ENCODE data around the gene CAMK2D. TPM values are rescaled to one million over a fixed set of nuclear protein-coding genes. Genes with fewer than 3 reads are reported as not detected.

Gene CAMK2D
- total and polyA plus RNA-seq, 12 donors, result 55.6 to 286 (median 221) TPM

- intact Hi-C loops (cut with DNase I), result no loop called here
These were observed 15.1 kb upstream of the CAMK2D start for GRCh38 chr4:113776679-113777078.

DNA sequence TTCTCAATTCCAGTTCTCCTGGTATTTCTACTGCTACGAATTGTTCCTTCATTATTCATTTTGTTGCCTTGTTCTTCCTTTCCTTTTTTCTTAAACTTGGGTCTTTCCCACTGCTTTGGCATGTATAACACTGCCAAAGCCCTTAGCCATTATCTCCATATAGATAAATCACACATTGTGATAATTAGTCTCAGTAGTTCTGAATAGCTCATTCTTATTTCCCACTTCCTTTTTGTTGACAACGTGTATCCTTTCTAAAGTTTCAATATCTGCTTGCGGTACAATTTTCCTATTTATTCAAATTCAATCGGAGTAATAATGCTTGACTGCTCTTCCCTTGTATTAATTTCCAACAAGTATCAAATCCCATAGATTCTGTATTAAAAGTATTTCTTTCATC, 14.5 kb upstream of the CAMK2D start:
- 67 to 72% methylated on average over 4 of the region's 4 CpGs for WGBS, 2 donors
- H3K27me3 ChIP-seq, result no peaks in the 10 kb centered on the region

More at GRCh38 chr4:113776679-113777078, 15.1 kb upstream of the CAMK2D start:
- Histone ChIP-seq H3K27ac (no peak overlapping the region), H3K4me1 (peaks cover 0 to 3% (median 0%) of the 10 kb centered on the region in 9 donors), H3K4me3 (no peak overlapping the region), H3K36me3 (no peaks in the 10 kb centered on the region), H3K27me3 (no peaks in the 10 kb centered on the region), H3K9me3 (no peaks in the 10 kb centered on the region)
- ATAC-seq (no peak), DNase-seq (no peak)
- TF ChIP-seq CTCF (IDR thresholded peaks at IDR 0.05), result no peak
- 91 to 93% methylated on average over 11 of the region's 11 CpGs for WGBS, 2 donors

GRCh38 chr4:113773756-113774155, 12.2 kb upstream of the CAMK2D start:
- DNase-seq, result no peak
- 85 to 89% methylated on average over 3 of the region's 3 CpGs for WGBS, 2 donors
- Histone ChIP-seq H3K36me3 (no peaks in the 10 kb centered on the region), H3K9me3 (no peaks in the 10 kb centered on the region), H3K27ac (no peak overlapping the region), H3K4me3 (no peak overlapping the region), H3K4me1 (no peaks in the 10 kb centered on the region), H3K27me3 (no peaks in the 10 kb centered on the region)
- TF ChIP-seq CTCF (IDR thresholded peaks at IDR 0.05), result no peak
- no peak for ATAC-seq
- intact Hi-C loops (cut with DNase I), result no loop called here

More for the DNA sequence above, 14.5 kb upstream of the CAMK2D start:
- no peak overlapping the region for H3K27ac ChIP-seq
- ATAC-seq (no peak), DNase-seq (no peak)
- TF ChIP-seq CTCF (IDR thresholded peaks at IDR 0.05), result no peak
- H3K4me1 ChIP-seq, result no peaks in the 10 kb centered on the region
- no peaks in the 10 kb centered on the region for H3K36me3 ChIP-seq
- H3K4me3 ChIP-seq, result no peak overlapping the region
- intact Hi-C loops (cut with DNase I), result no loop called here
- H3K9me3 ChIP-seq, result no peaks in the 10 kb centered on the region

- intact Hi-C loops (cut with DNase I), result no loop called here
- DNase-seq (no peak), ATAC-seq (no peak)
- no peaks in the 10 kb centered on the region for H3K4me1 ChIP-seq
- H3K27ac ChIP-seq, result no peak overlapping the region
- H3K27me3 ChIP-seq, result no peaks in the 10 kb centered on the region
- H3K4me3 ChIP-seq, result no peak overlapping the region
- no peak for TF ChIP-seq CTCF (IDR thresholded peaks at IDR 0.05)
- no peaks in the 10 kb centered on the region for H3K9me3 ChIP-seq
- WGBS, 2 donors, result 84 to 90% methylated on average over 14 of the region's 14 CpGs
- no peaks in the 10 kb centered on the region for H3K36me3 ChIP-seq
These were observed 11.5 kb upstream of the CAMK2D start for GRCh38 chr4:113773014-113773413.

Measured in heart right ventricle (tissue), 16 donors.